ENCODE results near the gene PLEKHG3.

PLEKHG3 gene

GRCh38 chr14:64733321-64733720 is 29.1 kb downstream of the PLEKHG3 start:
- CTCF ChIA-PET, result no interaction called here
- TF ChIP-seq ELF4 (IDR thresholded peaks at IDR 0.05), result no peak
- TF ChIP-seq SUZ12 (IDR thresholded peaks at IDR 0.05), result no peak
- no peak for TF ChIP-seq SP1 (IDR thresholded peaks at IDR 0.05)
- TF ChIP-seq ARNT (IDR thresholded peaks at IDR 0.05), result no peak
- TF ChIP-seq HDGF (IDR thresholded peaks at IDR 0.05; ENCODE audit: borderline replicate concordance), result no peak
- no peak for TF ChIP-seq BHLHE40 (IDR thresholded peaks at IDR 0.05; ENCODE audit: borderline replicate concordance)
- TF ChIP-seq FOXM1 (IDR thresholded peaks at IDR 0.05; ENCODE audit: borderline replicate concordance), result no peak
- TF ChIP-seq PKNOX1 (IDR thresholded peaks at IDR 0.05), result no peak
- TF ChIP-seq NFRKB (IDR thresholded peaks at IDR 0.05), result no peak
- no peak for TF ChIP-seq CTBP1 (IDR thresholded peaks at IDR 0.05; ENCODE audit: borderline replicate concordance)
- no peak for TF ChIP-seq TARDBP (IDR thresholded peaks at IDR 0.05)
- no peak for TF ChIP-seq FOXK2 (IDR thresholded peaks at IDR 0.05)
- POLR2A ChIA-PET, result no interaction called here
- DNase-seq (ENCODE audit: extremely low spot score), result no peak

GRCh38 chr14:64733899-64734298 is 29.7 kb downstream of the PLEKHG3 start:
- ChIA-PET POLR2A (no interaction called here), CTCF (interaction anchor here (0.8 kb wide), 1 partner anchor 12 kb away, joined by 3 read pairs; no protein-coding TSS in a partner anchor)
- DNase-seq (ENCODE audit: extremely low spot score), result no peak
- TF ChIP-seq ZNF384 (IDR thresholded peaks at IDR 0.05), result no peak
- TF ChIP-seq FOXA1 (IDR thresholded peaks at IDR 0.05), result no peak
- TF ChIP-seq LEF1 (IDR thresholded peaks at IDR 0.05; ENCODE audit: borderline replicate concordance), result no peak
- no peak for TF ChIP-seq HDGF (IDR thresholded peaks at IDR 0.05; ENCODE audit: borderline replicate concordance)
- TF ChIP-seq SP1 (IDR thresholded peaks at IDR 0.05), result no peak
- TF ChIP-seq BHLHE40 (IDR thresholded peaks at IDR 0.05; ENCODE audit: borderline replicate concordance), result no peak
- no peak for TF ChIP-seq TARDBP (IDR thresholded peaks at IDR 0.05)
- TF ChIP-seq FOXM1 (IDR thresholded peaks at IDR 0.05; ENCODE audit: borderline replicate concordance), result no peak
- TF ChIP-seq FOXK2 (IDR thresholded peaks at IDR 0.05), result no peak
- no peak for TF ChIP-seq CTBP1 (IDR thresholded peaks at IDR 0.05; ENCODE audit: borderline replicate concordance)
- no peak for TF ChIP-seq PKNOX1 (IDR thresholded peaks at IDR 0.05)
- no peak for TF ChIP-seq SUZ12 (IDR thresholded peaks at IDR 0.05)
- TF ChIP-seq ELF4 (IDR thresholded peaks at IDR 0.05), result no peak
- TF ChIP-seq ARNT (IDR thresholded peaks at IDR 0.05), result no peak
- TF ChIP-seq L3MBTL2 (conservative IDR thresholded peaks at IDR 0.05), result no peak

GRCh38 chr14:64734990-64735389 is 30.8 kb downstream of the PLEKHG3 start:
- ChIA-PET POLR2A (no interaction called here), CTCF (no interaction called here)
- DNase-seq (ENCODE audit: extremely low spot score), result no peak
- TF ChIP-seq CTBP1 (IDR thresholded peaks at IDR 0.05; ENCODE audit: borderline replicate concordance) (no peak), HDGF (IDR thresholded peaks at IDR 0.05; ENCODE audit: borderline replicate concordance) (no peak), SUZ12 (IDR thresholded peaks at IDR 0.05) (no peak), FOXA1 (IDR thresholded peaks at IDR 0.05) (no peak)

- POLR2A ChIA-PET, result no interaction called here
- CTCF ChIA-PET, result interaction anchor here (1.0 kb wide), 1 partner anchor 13 kb away, joined by 7 read pairs; no protein-coding TSS in a partner anchor
- DNase-seq (ENCODE audit: extremely low spot score), result no peak
- TF ChIP-seq L3MBTL2 (conservative IDR thresholded peaks at IDR 0.05) (no peak), ZNF384 (IDR thresholded peaks at IDR 0.05) (no peak), NFRKB (IDR thresholded peaks at IDR 0.05) (no peak), ELF4 (IDR thresholded peaks at IDR 0.05) (no peak), SUZ12 (IDR thresholded peaks at IDR 0.05) (no peak), BHLHE40 (IDR thresholded peaks at IDR 0.05; ENCODE audit: borderline replicate concordance) (no peak), FOXM1 (IDR thresholded peaks at IDR 0.05; ENCODE audit: borderline replicate concordance) (no peak), LEF1 (IDR thresholded peaks at IDR 0.05; ENCODE audit: borderline replicate concordance) (no peak), SP1 (IDR thresholded peaks at IDR 0.05) (no peak), FOXA1 (IDR thresholded peaks at IDR 0.05) (no peak), TARDBP (IDR thresholded peaks at IDR 0.05) (no peak), PKNOX1 (IDR thresholded peaks at IDR 0.05) (no peak), FOXK2 (IDR thresholded peaks at IDR 0.05) (no peak), CTBP1 (IDR thresholded peaks at IDR 0.05; ENCODE audit: borderline replicate concordance) (no peak)
Observed at GRCh38 chr14:64736271-64737169, 32.3 kb downstream of the PLEKHG3 start.

- POLR2A ChIA-PET, result no interaction called here
- no peak for TF ChIP-seq PKNOX1 (IDR thresholded peaks at IDR 0.05)
- TF ChIP-seq LEF1 (IDR thresholded peaks at IDR 0.05; ENCODE audit: borderline replicate concordance), result no peak
- TF ChIP-seq L3MBTL2 (conservative IDR thresholded peaks at IDR 0.05), result no peak
- TF ChIP-seq HDGF (IDR thresholded peaks at IDR 0.05; ENCODE audit: borderline replicate concordance), result no peak
- no peak for TF ChIP-seq TARDBP (IDR thresholded peaks at IDR 0.05)
- CTCF ChIA-PET, result interaction anchor here (0.9 to 1.0 kb wide), 2 partner anchors 12 to 18 kb away, joined by 3 to 7 read pairs; no protein-coding TSS in a partner anchor
Observed at GRCh38 chr14:64737391-64738280, 33.4 kb downstream of the PLEKHG3 start.

More at GRCh38 chr14:64737391-64738280, 33.4 kb downstream of the PLEKHG3 start:
- DNase-seq (ENCODE audit: extremely low spot score), result no peak
